ENCODE data around the gene FBXO41.

Gene FBXO41

DNA sequence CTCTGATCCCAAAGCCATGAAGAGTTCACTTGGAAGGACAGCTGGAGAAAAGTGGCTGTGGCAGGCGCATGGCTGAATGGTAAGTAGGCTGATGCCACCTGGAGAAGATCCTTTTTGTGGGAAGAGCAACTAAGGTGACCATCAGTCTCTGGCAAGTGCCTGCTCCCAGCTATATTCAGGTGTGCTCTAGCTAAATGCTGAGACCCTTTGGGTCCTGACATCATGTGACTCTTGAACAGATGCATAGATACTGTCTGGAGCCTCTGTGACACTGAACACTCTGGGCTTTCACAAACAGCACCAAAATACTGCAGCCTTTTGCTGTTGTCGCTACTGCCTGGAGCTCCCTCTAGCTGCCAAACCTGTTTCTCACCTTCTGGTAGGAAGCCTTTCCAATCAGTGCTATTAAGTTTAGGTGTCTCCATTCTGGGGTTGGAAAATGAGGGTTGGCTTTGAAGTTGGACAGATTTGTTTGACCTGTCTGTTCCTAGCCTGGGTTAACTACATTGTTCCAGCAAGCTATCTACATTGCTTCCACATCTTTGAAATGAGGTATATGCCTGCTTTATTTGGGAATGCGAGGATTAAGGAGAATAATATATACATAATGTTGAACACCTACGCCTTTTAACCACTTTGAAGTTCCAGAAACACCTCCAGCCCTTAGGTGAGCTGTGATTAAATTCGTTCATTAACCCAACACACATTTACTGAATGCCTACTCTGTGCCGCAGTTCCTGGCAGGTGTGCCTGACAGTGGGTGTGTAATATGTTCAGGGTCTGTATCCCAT, 6.0 kb upstream of the FBXO41 start:
- DNase-seq (ENCODE audit: low read depth in 2 of 2) = no peak

GRCh38 chr2:73289304-73289703, 5.0 kb upstream of the FBXO41 start:
- no peak for DNase-seq (ENCODE audit: low read depth in 2 of 2)

GRCh38 chr2:73286134-73286655, 1.9 kb upstream of the FBXO41 start:
- no peak for DNase-seq (ENCODE audit: low read depth in 2 of 2)

DNA sequence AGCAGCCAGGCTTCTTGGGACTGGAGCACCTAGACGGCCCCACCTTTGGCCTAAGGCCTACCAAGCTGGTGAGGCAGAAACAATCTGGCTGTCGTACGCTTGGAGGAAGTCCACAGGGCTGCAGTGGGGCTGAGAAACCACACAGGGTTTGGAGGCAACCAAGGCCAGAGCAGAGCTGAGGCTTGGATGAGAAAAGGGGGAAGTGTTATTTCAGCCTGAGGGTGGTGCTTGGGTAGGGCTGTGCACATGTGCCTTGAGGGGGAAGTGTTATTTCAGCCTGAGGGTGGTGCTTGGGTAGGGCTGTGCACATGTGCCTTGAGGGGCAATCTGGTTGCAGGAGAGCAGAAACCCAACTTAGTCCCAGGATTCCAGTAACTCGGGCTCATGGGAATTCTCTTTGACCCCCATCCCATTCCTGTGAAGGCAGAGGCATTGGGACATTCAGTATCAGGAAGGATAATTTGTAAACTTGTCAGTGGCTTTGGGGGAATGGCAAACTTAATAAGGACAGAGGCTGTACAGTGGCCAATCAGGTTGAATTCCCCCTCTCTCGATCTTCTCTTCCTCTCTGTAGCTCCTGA, 971 bp upstream of the FBXO41 start:
- DNase-seq (ENCODE audit: low read depth in 2 of 2) = no peak

DNA sequence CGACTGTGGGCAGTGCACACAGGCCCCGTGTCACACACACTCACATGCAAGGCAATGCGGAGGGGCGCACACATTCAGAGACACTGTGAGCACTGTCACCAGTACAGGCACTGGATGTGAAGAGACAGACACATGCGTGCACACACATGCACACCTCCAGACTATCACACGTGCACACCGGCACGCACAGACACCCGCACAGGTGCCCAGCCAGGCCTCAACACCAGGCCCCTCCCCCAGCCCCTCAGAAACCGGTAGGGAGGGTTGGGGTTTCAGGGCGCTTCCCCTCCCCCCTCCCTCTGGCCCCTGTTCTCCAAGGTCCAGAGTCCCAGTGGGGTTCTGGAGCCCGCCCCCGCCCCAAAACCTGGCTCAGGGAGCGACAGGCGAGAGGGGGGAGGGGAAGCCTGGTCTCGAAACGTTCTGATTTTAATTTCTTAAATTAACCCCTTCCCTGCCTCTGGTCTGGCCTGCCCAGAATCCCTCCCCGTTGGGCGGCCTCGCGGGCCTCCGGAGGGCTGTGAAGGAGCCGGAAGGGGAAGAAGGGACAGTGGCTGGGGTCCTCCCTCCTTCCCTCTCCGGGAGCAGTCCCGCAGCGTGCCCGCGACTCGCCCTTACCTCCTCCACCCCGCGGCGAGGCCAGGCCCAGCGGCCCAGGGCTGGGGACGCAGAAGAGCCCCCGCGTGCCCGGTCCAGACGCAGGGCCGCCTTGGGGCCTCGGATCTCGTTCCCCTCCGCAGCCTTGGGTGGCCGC, 558 bp downstream of the FBXO41 start:
- DNase-seq (ENCODE audit: low read depth in 2 of 2) = no peak

DNA sequence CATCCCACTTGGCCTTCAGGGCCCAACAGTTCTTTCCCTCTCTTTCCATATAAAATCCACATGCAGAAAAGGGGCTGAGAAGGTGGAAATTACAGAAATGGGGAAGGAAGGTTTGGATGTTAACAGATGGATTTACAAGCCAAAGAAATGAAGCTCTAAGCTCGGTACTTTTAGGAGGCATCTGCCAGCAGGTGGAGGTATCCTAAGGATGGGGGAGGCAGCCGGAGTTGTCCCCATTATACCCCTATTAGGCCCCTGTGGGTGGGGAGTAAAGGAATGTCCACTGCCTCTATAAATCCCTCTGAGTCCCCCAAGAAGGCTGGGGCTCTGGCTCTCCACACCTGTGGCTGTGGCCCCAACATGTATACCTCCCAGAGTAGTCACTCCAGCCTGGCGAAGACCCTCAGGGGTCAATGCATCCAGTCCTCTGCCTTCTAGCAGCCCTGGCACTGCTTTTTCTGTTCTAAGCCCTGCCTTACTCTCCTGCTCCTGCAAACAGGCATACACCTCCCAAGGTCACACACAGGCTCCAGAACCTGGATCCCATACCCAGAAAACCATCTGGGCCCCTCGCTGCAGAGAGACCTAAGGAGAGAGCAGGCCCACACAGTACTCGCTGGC, 1.2 kb downstream of the FBXO41 start:
- no peak for DNase-seq (ENCODE audit: low read depth in 2 of 2)

- DNase-seq (ENCODE audit: low read depth in 2 of 2) = no peak
Observed at GRCh38 chr2:73281244-73281643, 3.0 kb downstream of the FBXO41 start.

- DNase-seq (ENCODE audit: low read depth in 2 of 2) = no peak
Observed at GRCh38 chr2:73279852-73280251, 4.4 kb downstream of the FBXO41 start.

- no peak for DNase-seq (ENCODE audit: low read depth in 2 of 2)
Observed at GRCh38 chr2:73272270-73272669, 12.0 kb downstream of the FBXO41 start.

- no peak for DNase-seq (ENCODE audit: low read depth in 2 of 2)
Observed at GRCh38 chr2:73269686-73270465, 14.4 kb downstream of the FBXO41 start.

GRCh38 chr2:73268830-73269685, 15.2 kb downstream of the FBXO41 start:
- peak; percentile 51 to 53 for DNase-seq (ENCODE audit: low read depth in 2 of 2)

GRCh38 chr2:73268366-73268829, 15.9 kb downstream of the FBXO41 start:
- no peak for DNase-seq (ENCODE audit: low read depth in 2 of 2)

DNA sequence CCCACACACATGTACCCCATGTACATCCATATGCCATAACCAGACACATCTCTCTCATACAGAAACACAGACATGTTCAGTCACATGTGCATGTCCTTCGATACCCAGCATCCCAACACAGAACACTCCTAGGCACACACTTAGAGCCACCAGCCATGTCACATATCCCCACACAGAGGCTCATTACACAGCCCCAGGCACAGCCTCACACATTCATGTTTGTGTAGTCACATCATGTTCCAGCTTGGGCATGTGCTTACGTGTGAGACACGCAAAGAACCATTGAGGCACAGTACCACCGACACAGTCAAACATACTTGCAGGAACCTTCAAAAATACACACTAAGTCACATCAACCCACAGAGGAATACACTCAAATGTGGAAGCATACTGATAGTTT, 17.3 kb downstream of the FBXO41 start:
- no peak for DNase-seq (ENCODE audit: low read depth in 2 of 2)

DNA sequence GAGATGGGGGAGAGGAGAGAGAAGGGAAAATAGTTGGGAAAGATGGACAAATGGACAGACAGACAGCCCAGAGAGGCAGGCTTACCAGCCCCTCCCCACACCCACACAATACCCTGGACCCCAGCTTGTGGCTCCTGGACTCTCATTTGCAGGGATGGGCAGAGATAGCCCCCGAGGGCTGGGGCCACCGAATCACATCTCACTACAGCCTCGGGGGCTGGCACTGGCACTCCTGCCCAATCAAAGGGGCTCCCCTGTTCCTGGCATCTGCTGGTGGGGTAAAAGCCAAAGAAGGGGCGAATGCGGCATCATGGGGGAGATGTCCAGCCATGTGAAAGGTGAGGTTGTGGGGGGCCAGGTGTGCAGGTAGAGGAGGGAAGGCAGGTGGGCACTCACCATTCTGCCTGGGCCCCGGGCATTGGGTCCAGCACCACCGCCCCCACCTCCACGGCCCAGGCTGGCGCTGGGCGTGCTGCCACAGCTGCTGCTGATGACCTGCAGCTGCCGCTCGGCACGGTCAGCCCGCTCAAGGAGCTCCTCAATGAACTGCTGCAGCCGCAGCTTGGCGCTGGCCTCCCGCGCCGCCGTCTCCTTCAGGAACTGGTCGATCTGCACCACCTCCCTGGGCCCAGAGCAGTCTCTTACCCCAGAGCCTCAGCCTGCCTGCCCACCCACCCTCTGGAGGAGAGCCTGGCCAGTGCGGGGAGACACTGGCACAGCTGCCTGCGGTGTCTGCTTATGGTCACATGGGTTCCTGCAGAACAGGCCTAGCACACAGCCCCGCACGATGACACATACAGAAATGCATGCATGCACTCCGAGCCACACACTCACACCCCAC, 18.0 kb downstream of the FBXO41 start:
- no peak for DNase-seq (ENCODE audit: low read depth in 2 of 2)

DNA sequence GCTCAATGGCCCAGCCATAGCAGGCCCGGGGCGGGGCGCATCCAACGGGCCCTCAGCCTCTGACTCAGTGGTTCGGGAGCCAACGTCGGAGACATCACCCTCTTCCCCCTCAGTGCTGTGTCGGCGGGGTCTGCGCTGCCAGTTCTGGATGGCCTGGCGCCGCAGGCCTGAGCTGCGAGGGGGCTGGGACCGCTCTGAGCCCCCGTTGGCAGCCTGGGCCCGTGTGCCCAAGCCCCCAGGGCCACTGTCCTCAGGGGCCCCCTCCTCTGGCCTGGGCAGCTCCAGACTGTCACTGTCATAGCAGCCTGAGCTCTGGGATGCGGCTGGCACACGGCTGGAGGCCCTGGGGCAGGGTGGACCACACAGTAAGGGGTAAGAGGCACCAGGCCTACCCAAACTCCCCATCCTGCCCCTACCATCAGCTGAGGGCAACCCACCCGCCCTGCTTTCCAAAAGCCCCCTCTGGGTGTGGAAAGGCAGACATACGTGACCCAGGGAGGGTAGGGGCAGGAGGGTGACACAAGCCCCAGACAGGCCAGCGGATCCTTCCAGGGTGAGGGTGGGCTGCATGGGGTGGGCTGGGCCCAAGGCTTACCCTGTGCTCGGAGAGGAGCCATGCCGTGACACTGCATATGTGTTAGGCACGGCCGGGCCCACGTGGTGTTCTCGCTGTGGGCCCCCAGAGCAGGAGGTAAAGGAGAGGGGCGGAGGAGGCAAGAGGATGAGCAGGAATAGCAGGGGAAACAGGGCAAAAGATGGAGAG, 18.8 kb downstream of the FBXO41 start:
- DNase-seq (ENCODE audit: low read depth in 2 of 2) = no peak

DNA sequence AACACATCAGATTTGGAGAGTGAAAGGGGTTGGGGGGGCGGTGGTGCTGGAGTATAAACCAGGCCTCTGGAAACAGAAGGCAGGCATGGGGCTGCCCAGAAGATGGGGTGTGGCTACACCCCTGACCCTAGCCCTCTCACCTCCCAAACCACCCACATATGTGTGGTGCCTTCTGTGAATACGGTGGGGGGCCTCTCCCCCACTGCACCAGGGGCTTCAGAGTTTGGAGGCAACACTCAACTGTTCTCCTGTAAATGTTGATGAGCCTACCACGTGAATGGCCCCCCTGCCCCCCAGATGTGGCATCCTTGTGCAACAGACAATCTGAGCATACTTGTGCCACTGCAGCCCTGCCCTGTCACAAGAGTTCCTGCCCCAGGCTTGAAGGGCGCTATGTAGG, 19.5 kb downstream of the FBXO41 start:
- no peak for DNase-seq (ENCODE audit: low read depth in 2 of 2)

DNA sequence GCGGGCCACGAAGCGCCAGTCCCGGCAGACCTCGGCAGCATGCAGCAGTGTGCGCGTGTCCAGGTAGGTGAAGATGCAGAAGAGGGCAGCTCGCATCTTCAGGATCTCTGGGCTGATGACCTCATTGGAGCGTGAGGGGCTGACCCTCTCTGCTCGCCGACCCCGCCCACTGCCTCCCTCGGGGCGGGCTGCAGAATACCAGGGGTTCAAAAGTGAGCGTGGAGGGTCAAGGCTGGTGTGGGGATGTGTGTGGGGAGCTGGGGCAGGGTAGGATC, 20.0 kb downstream of the FBXO41 start:
- DNase-seq (ENCODE audit: low read depth in 2 of 2) = no peak

- DNase-seq (ENCODE audit: low read depth in 2 of 2) = no peak
Observed at GRCh38 chr2:73263540-73264331, 20.5 kb downstream of the FBXO41 start.
